Measurements from ENCODE around the gene MPHOSPH9. TPM values are rescaled to one million over a fixed set of nuclear protein-coding genes. Genes with fewer than 3 reads are reported as not detected.
A peak's percentile ranks its signal among the peaks of the same experiment; 100 is the strongest.

The MPHOSPH9 gene
- total and polyA plus RNA-seq, 2 donors (not counting 1 experiment from before 2014, with no cell fraction given), result 11.8 to 45.1 TPM

DNA sequence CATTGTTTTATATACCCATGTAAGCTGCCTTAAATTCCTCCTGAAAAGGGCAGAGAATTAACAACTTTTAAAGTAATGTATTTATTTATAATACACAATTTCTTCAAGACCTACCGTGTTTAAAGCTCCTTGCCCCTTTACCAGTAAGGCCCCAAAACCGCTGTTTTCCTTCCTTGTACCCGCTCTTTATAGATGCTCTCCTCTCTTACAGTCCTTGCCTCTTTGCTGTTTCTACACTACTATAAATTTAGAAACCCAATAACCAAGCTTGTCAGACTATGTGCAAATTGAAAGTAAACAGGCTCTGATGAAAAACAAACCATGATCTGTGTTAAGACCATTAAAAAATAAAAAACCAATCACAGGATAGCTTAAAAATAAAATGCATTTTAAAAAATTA, 3.9 kb downstream of the MPHOSPH9 start:
- H3K4me1 ChIP-seq (ENCODE audit: control insufficient read depth in 2 of 2, insufficient read depth in 2 of 2, low read length in 2 of 2), result peaks cover 14 to 22% of the 10 kb centered on the region in 2 donors
- intact Hi-C loops (cut with micrococcal nuclease), result no loop called here
- H3K27me3 Mint-ChIP-seq, result no peaks in the 10 kb centered on the region
- ATAC-seq (ENCODE audit: low read depth) (no peak), DNase-seq (no peak)
- H3K27me3 ChIP-seq (replicated peaks in 1 of 4; ENCODE audit: control extremely low read depth in 1 of 4, control insufficient read depth in 3 of 4, insufficient read depth in 4 of 4, low read length in 3 of 4), result no peaks in the 10 kb centered on the region
- H3K4me2 ChIP-seq (replicated peaks; ENCODE audit: low read depth, low read length, poor library complexity, severe bottlenecking), result peak overlapping the region; percentile 60
- H3K9ac ChIP-seq (ENCODE audit: low read length), result peak overlapping the region; percentile 28
- H3K79me2 ChIP-seq (ENCODE audit: control insufficient read depth, insufficient read depth, low read length), result peaks cover 61% of the 10 kb centered on the region
- peak overlapping the region; percentile 52 for H2AFZ ChIP-seq (ENCODE audit: insufficient read depth, low read depth, low read length, poor library complexity, severe bottlenecking)
- CTCF ChIA-PET, result interaction anchor here (1.5 to 2.0 kb wide), 2 partner anchors 9 to 186 kb away, joined by 8 to 10 read pairs; no protein-coding TSS in a partner anchor
- H3K27ac ChIP-seq (ENCODE audit: low read length in 2 of 2), result peak overlapping the region in 1 of 2 donors; percentile 20
- no peaks in the 10 kb centered on the region for H4K20me1 ChIP-seq (ENCODE audit: control insufficient read depth, insufficient read depth, low read length, poor library complexity, severe bottlenecking)
- no peak overlapping the region for H3K27ac Mint-ChIP-seq
- H3K9me3 Mint-ChIP-seq (ENCODE audit: insufficient read depth), result no peaks in the 10 kb centered on the region
- peaks cover 39% of the 10 kb centered on the region for H3K4me1 Mint-ChIP-seq
- POLR2A ChIA-PET, result interaction anchor here (0.7 kb wide), 1 partner anchor 32 kb away, joined by 4 read pairs; no protein-coding TSS in a partner anchor
- peak overlapping the region in 2 of 5 experiments; percentile 8 to 25 for H3K4me3 ChIP-seq (ENCODE audit: control extremely low read depth in 1 of 5, extremely low read depth in 1 of 5, insufficient read depth in 1 of 5, low read depth in 2 of 5, low read length in 4 of 5)
- peaks cover 0 to 7% of the 10 kb centered on the region in 2 experiments for H3K36me3 ChIP-seq (replicated peaks in 1 of 2; ENCODE audit: control extremely low read depth in 1 of 2, control insufficient read depth in 1 of 2, extremely low read depth in 1 of 2, insufficient read depth in 2 of 2, low read length in 1 of 2)
- 17% methylated on average over 2 of the region's 3 CpGs for WGBS (ENCODE audit: insufficient coverage)
- H3K9me3 ChIP-seq (ENCODE audit: control extremely low read depth in 1 of 3, control insufficient read depth in 2 of 3, insufficient read depth in 1 of 3, low read length in 2 of 3), result no peaks in the 10 kb centered on the region
- H3K4me3 Mint-ChIP-seq, result peak overlapping the region; percentile 18
- TF ChIP-seq EZH2 (IDR thresholded peaks at IDR 0.05; ENCODE audit: borderline replicate concordance, insufficient read depth, low read depth, low read length, poor library complexity, severe bottlenecking), result no peak
- TF ChIP-seq CTCF (IDR thresholded peaks at IDR 0.05), result no peak

DNA sequence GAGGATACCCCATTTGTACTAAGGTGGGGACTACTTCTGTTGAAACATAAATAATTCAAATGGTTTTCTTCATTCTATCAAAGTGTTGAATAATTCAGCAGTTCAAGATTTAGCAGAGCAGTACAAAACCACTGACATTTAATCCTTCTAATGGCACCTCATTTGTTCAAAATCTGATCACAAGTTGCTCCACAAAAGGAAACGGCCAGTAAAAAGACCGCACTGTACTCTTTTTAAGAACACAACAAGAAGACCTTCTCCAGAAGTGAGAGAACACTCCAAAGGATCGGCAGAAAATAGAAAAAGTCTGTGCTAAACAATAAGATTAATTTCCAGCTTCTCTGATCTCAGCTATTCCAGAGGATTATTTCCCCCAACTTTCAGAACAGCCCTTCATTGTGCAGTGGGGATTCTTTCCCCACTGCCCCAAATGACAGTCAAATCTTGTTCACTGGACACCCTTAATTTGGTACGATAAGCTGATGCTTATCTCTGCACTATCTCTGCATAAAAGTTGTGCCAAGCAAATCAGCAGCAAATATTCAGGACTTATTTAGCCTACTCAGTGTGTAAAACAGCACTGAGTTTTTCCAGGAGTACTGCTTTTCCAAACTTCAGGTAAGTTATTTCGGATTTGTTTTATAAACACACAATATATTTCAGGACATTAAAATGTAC, 5.2 kb downstream of the MPHOSPH9 start:
- Mint-ChIP-seq H3K27ac (no peak overlapping the region), H3K4me3 (no peak overlapping the region), H3K9me3 (ENCODE audit: insufficient read depth) (no peaks in the 10 kb centered on the region), H3K4me1 (peaks cover 33% of the 10 kb centered on the region), H3K27me3 (no peaks in the 10 kb centered on the region)
- no peak overlapping the region for H3K9ac ChIP-seq (ENCODE audit: low read length)
- no peak for DNase-seq
- ChIA-PET POLR2A (no interaction called here), CTCF (interaction anchor here (0.6 to 2.0 kb wide), 4 partner anchors 10 to 184 kb away, joined by 4 to 16 read pairs (median 8); no protein-coding TSS in a partner anchor)
- no peak for ATAC-seq (ENCODE audit: low read depth)
- H3K4me2 ChIP-seq (replicated peaks; ENCODE audit: low read depth, low read length, poor library complexity, severe bottlenecking), result no peak overlapping the region
- peaks cover 53% of the 10 kb centered on the region for H3K79me2 ChIP-seq (ENCODE audit: control insufficient read depth, insufficient read depth, low read length)
- H3K4me3 ChIP-seq (ENCODE audit: control extremely low read depth in 1 of 5, extremely low read depth in 1 of 5, insufficient read depth in 1 of 5, low read depth in 2 of 5, low read length in 4 of 5), result no peak overlapping the region
- H2AFZ ChIP-seq (ENCODE audit: insufficient read depth, low read depth, low read length, poor library complexity, severe bottlenecking), result no peak overlapping the region
- H3K27me3 ChIP-seq (replicated peaks in 1 of 4; ENCODE audit: control extremely low read depth in 1 of 4, control insufficient read depth in 3 of 4, insufficient read depth in 4 of 4, low read length in 3 of 4), result no peaks in the 10 kb centered on the region
- WGBS (ENCODE audit: insufficient coverage), result 40% methylated on average over 2 of the region's 5 CpGs
- intact Hi-C loops (cut with micrococcal nuclease), result no loop called here
- H3K9me3 ChIP-seq (ENCODE audit: control extremely low read depth in 1 of 3, control insufficient read depth in 2 of 3, insufficient read depth in 1 of 3, low read length in 2 of 3), result no peaks in the 10 kb centered on the region
- TF ChIP-seq EZH2 (IDR thresholded peaks at IDR 0.05; ENCODE audit: borderline replicate concordance, insufficient read depth, low read depth, low read length, poor library complexity, severe bottlenecking), result no peak
- H3K4me1 ChIP-seq (ENCODE audit: control insufficient read depth in 2 of 2, insufficient read depth in 2 of 2, low read length in 2 of 2), result peaks cover 12 to 18% of the 10 kb centered on the region in 2 donors
- H3K36me3 ChIP-seq (replicated peaks in 1 of 2; ENCODE audit: control extremely low read depth in 1 of 2, control insufficient read depth in 1 of 2, extremely low read depth in 1 of 2, insufficient read depth in 2 of 2, low read length in 1 of 2), result peaks cover 2 to 11% of the 10 kb centered on the region in 2 experiments
- no peak overlapping the region for H3K27ac ChIP-seq (ENCODE audit: low read length in 2 of 2)
- no peaks in the 10 kb centered on the region for H4K20me1 ChIP-seq (ENCODE audit: control insufficient read depth, insufficient read depth, low read length, poor library complexity, severe bottlenecking)
